ENCODE measurements around the gene FAM13A.

- TF ChIP-seq, protein P1, sequence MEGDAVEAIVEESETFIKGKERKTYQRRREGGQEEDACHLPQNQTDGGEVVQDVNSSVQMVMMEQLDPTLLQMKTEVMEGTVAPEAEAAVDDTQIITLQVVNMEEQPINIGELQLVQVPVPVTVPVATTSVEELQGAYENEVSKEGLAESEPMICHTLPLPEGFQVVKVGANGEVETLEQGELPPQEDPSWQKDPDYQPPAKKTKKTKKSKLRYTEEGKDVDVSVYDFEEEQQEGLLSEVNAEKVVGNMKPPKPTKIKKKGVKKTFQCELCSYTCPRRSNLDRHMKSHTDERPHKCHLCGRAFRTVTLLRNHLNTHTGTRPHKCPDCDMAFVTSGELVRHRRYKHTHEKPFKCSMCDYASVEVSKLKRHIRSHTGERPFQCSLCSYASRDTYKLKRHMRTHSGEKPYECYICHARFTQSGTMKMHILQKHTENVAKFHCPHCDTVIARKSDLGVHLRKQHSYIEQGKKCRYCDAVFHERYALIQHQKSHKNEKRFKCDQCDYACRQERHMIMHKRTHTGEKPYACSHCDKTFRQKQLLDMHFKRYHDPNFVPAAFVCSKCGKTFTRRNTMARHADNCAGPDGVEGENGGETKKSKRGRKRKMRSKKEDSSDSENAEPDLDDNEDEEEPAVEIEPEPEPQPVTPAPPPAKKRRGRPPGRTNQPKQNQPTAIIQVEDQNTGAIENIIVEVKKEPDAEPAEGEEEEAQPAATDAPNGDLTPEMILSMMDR (conservative IDR thresholded peaks at IDR 0.05), result no peak
- TF ChIP-seq EZH2 (IDR thresholded peaks at IDR 0.05; ENCODE audit: low read depth), result no peak
Observed at GRCh38 chr4:88693792-88694191, 363.2 kb downstream of the FAM13A start.

Measured in PC-9 (cell line).